Activated naive CD8-positive, alpha-beta T cell (primary cell): ENCODE data around the gene TBC1D2B.
"Not testable (repeated sequence)": the region's sequence is repeated elsewhere in the genome, so short reads cannot be mapped to it uniquely, and the experiment has no call there.

Experiments
- H3K27ac Mint-ChIP-seq: one replicate; pipeline ENCODE4 v1.8.0; 2021; ENCODE audit warnings: mixed read lengths
- H3K27me3 Mint-ChIP-seq: one replicate; pipeline ENCODE4 v1.8.0; 2021; ENCODE audit warnings: mixed read lengths
- H3K36me3 Mint-ChIP-seq: one replicate; pipeline ENCODE4 v1.8.0; 2021; ENCODE audit warnings: mixed read lengths
- H3K4me1 Mint-ChIP-seq: one replicate; pipeline ENCODE4 v1.8.0; 2021; ENCODE audit warnings: low read depth, mixed read lengths
- H3K4me3 Mint-ChIP-seq: one replicate; pipeline ENCODE4 v1.8.0; 2021; ENCODE audit warnings: mild to moderate bottlenecking, mixed read lengths
- H3K9me3 Mint-ChIP-seq: one replicate; pipeline ENCODE4 v1.8.0; 2021; ENCODE audit warnings: low read depth, mixed read lengths

Gene TBC1D2B

GRCh38 chr15:77983708-77984445 lies 93.6 kb downstream of the TBC1D2B start:
- H3K36me3 Mint-ChIP-seq, result no peaks in the 10 kb centered on the region
- no peak overlapping the region for H3K27ac Mint-ChIP-seq
- no peaks in the 10 kb centered on the region for H3K9me3 Mint-ChIP-seq
- no peaks in the 10 kb centered on the region for H3K27me3 Mint-ChIP-seq
- H3K4me1 Mint-ChIP-seq, result peaks cover 1% of the 10 kb centered on the region
- H3K4me3 Mint-ChIP-seq, result no peak overlapping the region

GRCh38 chr15:77983091-77983707 lies 94.3 kb downstream of the TBC1D2B start:
- no peaks in the 10 kb centered on the region for H3K27me3 Mint-ChIP-seq
- H3K4me1 Mint-ChIP-seq, result no peaks in the 10 kb centered on the region
- H3K4me3 Mint-ChIP-seq, result no peak overlapping the region
- H3K27ac Mint-ChIP-seq, result no peak overlapping the region
- H3K9me3 Mint-ChIP-seq, result no peaks in the 10 kb centered on the region
- H3K36me3 Mint-ChIP-seq, result no peaks in the 10 kb centered on the region

- H3K27ac Mint-ChIP-seq, result no peak overlapping the region
Observed at GRCh38 chr15:77982127-77982490, 95.4 kb downstream of the TBC1D2B start.

GRCh38 chr15:77981281-77982126 lies 96.0 kb downstream of the TBC1D2B start:
- Mint-ChIP-seq H3K27ac (no peak overlapping the region), H3K4me3 (no peak overlapping the region), H3K36me3 (no peaks in the 10 kb centered on the region), H3K9me3 (no peaks in the 10 kb centered on the region), H3K27me3 (no peaks in the 10 kb centered on the region), H3K4me1 (no peaks in the 10 kb centered on the region)

More at GRCh38 chr15:77982127-77982490, 95.4 kb downstream of the TBC1D2B start:
- Mint-ChIP-seq H3K9me3 (no peaks in the 10 kb centered on the region), H3K27me3 (no peaks in the 10 kb centered on the region), H3K4me1 (no peaks in the 10 kb centered on the region), H3K4me3 (no peak overlapping the region), H3K36me3 (no peaks in the 10 kb centered on the region)

GRCh38 chr15:77980674-77981073 lies 96.8 kb downstream of the TBC1D2B start:
- H3K4me1 Mint-ChIP-seq, H3K4me3 Mint-ChIP-seq, H3K27ac Mint-ChIP-seq, H3K36me3 Mint-ChIP-seq, H3K27me3 Mint-ChIP-seq, H3K9me3 Mint-ChIP-seq: not testable (repeated sequence)

- Mint-ChIP-seq H3K36me3 (no peaks in the 10 kb centered on the region), H3K27me3 (no peaks in the 10 kb centered on the region), H3K4me1 (no peaks in the 10 kb centered on the region), H3K4me3 (no peak overlapping the region), H3K9me3 (no peaks in the 10 kb centered on the region), H3K27ac (no peak overlapping the region)
Observed at GRCh38 chr15:77980098-77980497, 97.4 kb downstream of the TBC1D2B start.

GRCh38 chr15:77979157-77979556 lies 98.4 kb downstream of the TBC1D2B start:
- H3K4me1 Mint-ChIP-seq, H3K27ac Mint-ChIP-seq, H3K4me3 Mint-ChIP-seq, H3K36me3 Mint-ChIP-seq, H3K27me3 Mint-ChIP-seq, H3K9me3 Mint-ChIP-seq: not testable (repeated sequence)

- not testable (repeated sequence) for H3K36me3 Mint-ChIP-seq, H3K27me3 Mint-ChIP-seq, H3K4me1 Mint-ChIP-seq, H3K4me3 Mint-ChIP-seq, H3K9me3 Mint-ChIP-seq, H3K27ac Mint-ChIP-seq
Observed at GRCh38 chr15:77978759-77979145, 98.8 kb downstream of the TBC1D2B start.

GRCh38 chr15:77977903-77978758 lies 99.4 kb downstream of the TBC1D2B start:
- not testable (repeated sequence) for H3K36me3 Mint-ChIP-seq, H3K27me3 Mint-ChIP-seq, H3K4me1 Mint-ChIP-seq, H3K9me3 Mint-ChIP-seq, H3K4me3 Mint-ChIP-seq, H3K27ac Mint-ChIP-seq

- H3K36me3 Mint-ChIP-seq, H3K27me3 Mint-ChIP-seq, H3K4me1 Mint-ChIP-seq, H3K27ac Mint-ChIP-seq, H3K9me3 Mint-ChIP-seq, H3K4me3 Mint-ChIP-seq: not testable (repeated sequence)
Observed at GRCh38 chr15:77976760-77977525, 100.6 kb downstream of the TBC1D2B start.

- not testable (repeated sequence) for H3K4me3 Mint-ChIP-seq, H3K27me3 Mint-ChIP-seq, H3K9me3 Mint-ChIP-seq, H3K36me3 Mint-ChIP-seq, H3K27ac Mint-ChIP-seq, H3K4me1 Mint-ChIP-seq
Observed at GRCh38 chr15:77976095-77976450, 101.4 kb downstream of the TBC1D2B start.

- Mint-ChIP-seq H3K27me3 (no peaks in the 10 kb centered on the region), H3K9me3 (no peaks in the 10 kb centered on the region), H3K4me3 (no peak overlapping the region), H3K36me3 (no peaks in the 10 kb centered on the region), H3K4me1 (no peaks in the 10 kb centered on the region), H3K27ac (no peak overlapping the region)
Observed at GRCh38 chr15:77975332-77976094, 102.0 kb downstream of the TBC1D2B start.

- no peaks in the 10 kb centered on the region for H3K4me1 Mint-ChIP-seq
- no peaks in the 10 kb centered on the region for H3K9me3 Mint-ChIP-seq
- H3K27ac Mint-ChIP-seq, result no peak overlapping the region
- H3K36me3 Mint-ChIP-seq, result no peaks in the 10 kb centered on the region
- H3K4me3 Mint-ChIP-seq, result no peak overlapping the region
- H3K27me3 Mint-ChIP-seq, result no peaks in the 10 kb centered on the region
Observed at GRCh38 chr15:77974416-77975331, 102.8 kb downstream of the TBC1D2B start.
